NCI-H524 (cell line): ENCODE results near the gene IQCF6.
A peak's percentile ranks its signal among the peaks of the same experiment; 100 is the strongest.
"Not testable (repeated sequence)": the region's sequence is repeated elsewhere in the genome, so short reads cannot be mapped to it uniquely, and the experiment has no call there.

Experiments
- DNase-seq, 2 experiments: peaks; one replicate each; lab custom pipeline; 2025; lab: John Stamatoyannopoulos, UW

Gene IQCF6

GRCh38 chr3:51779137-51779536 is at the start of gene IQCF6:
Gene IQCF6 (minus strand): TSS chr3:51779237. CDS start chr3:51779224, 13 bp downstream.
- peak in 1 of 2 experiments; percentile 1 for DNase-seq

GRCh38 chr3:51828297-51828696 is 49.3 kb upstream of the IQCF6 start:
- no peak for DNase-seq

- DNase-seq = peak in 1 of 2 experiments; percentile 2
These were observed 40.8 kb upstream of the IQCF6 start for GRCh38 chr3:51819709-51820406.

GRCh38 chr3:51819151-51819550 is 40.1 kb upstream of the IQCF6 start:
- DNase-seq = no peak

- DNase-seq = no peak
These were observed 38.3 kb upstream of the IQCF6 start for GRCh38 chr3:51817375-51817774.

GRCh38 chr3:51816723-51817122 is 37.7 kb upstream of the IQCF6 start:
- no peak for DNase-seq

- DNase-seq = no peak
These were observed 36.6 kb upstream of the IQCF6 start for GRCh38 chr3:51815614-51816013.

GRCh38 chr3:51814034-51814433 is 35.0 kb upstream of the IQCF6 start:
- DNase-seq = no peak

- peak; percentile 74 to 89 for DNase-seq
These were observed 34.5 kb upstream of the IQCF6 start for GRCh38 chr3:51813539-51813938.

- DNase-seq = no peak
These were observed 29.9 kb upstream of the IQCF6 start for GRCh38 chr3:51808934-51809333.

- no peak for DNase-seq
These were observed 23.2 kb upstream of the IQCF6 start for GRCh38 chr3:51802106-51802703.

GRCh38 chr3:51800750-51801125 is 21.7 kb upstream of the IQCF6 start:
- DNase-seq = no peak

GRCh38 chr3:51799879-51800749 is 21.1 kb upstream of the IQCF6 start:
- peak; percentile 58 to 87 for DNase-seq

GRCh38 chr3:51798411-51798963 is 19.4 kb upstream of the IQCF6 start:
- peak in 1 of 2 experiments; percentile 21 for DNase-seq

GRCh38 chr3:51796854-51797253 is 17.8 kb upstream of the IQCF6 start:
- DNase-seq = no peak

GRCh38 chr3:51794206-51794605 is 15.2 kb upstream of the IQCF6 start:
- no peak for DNase-seq

- DNase-seq = no peak
These were observed 13.2 kb upstream of the IQCF6 start for GRCh38 chr3:51792206-51792605.

GRCh38 chr3:51789437-51789836 is 10.4 kb upstream of the IQCF6 start:
- no peak for DNase-seq

GRCh38 chr3:51787576-51787975 is 8.5 kb upstream of the IQCF6 start:
- not testable (repeated sequence) for DNase-seq

GRCh38 chr3:51786267-51786666 is 7.2 kb upstream of the IQCF6 start:
- DNase-seq = no peak

- DNase-seq = no peak
These were observed 483 bp downstream of the IQCF6 start for GRCh38 chr3:51778554-51778953.

GRCh38 chr3:51777985-51778384 is 1.1 kb downstream of the IQCF6 start:
- peak; percentile 89 to 97 for DNase-seq
